ENCODE measurements around the gene SGCA. TPM values are rescaled to one million over a fixed set of nuclear protein-coding genes. Genes with fewer than 3 reads are reported as not detected.

The SGCA gene
- total and polyA plus RNA-seq, 2 of the 13 experiments (the other 11 are each of a cell fraction or from before 2014, with no cell fraction given): not detected

GRCh38 chr17:50185631-50186471 is 20.0 kb downstream of the SGCA start:
- Histone ChIP-seq H3K27ac (ENCODE audit: extremely low read length, insufficient read depth, low read length) (no peak overlapping the region), H3K36me3 (replicated peaks in 1 of 2; ENCODE audit: control insufficient read depth in 1 of 2, insufficient read depth in 2 of 2, low read length in 2 of 2) (no peaks in the 10 kb centered on the region), H3K79me2 (ENCODE audit: insufficient read depth, low read length) (no peaks in the 10 kb centered on the region), H4K20me1 (ENCODE audit: insufficient read depth, low read length) (no peaks in the 10 kb centered on the region), H3K4me2 (ENCODE audit: low read depth, low read length) (no peak overlapping the region), H2AFZ (ENCODE audit: low read length) (no peak overlapping the region), H3K9ac (ENCODE audit: insufficient read depth, low read depth, low read length) (no peak overlapping the region), H3K4me3 (replicated peaks in 1 of 3; ENCODE audit: insufficient read depth in 1 of 3, low read depth in 2 of 3, low read length in 3 of 3) (no peak overlapping the region), H3K27me3 (ENCODE audit: control insufficient read depth in 1 of 2, insufficient read depth in 2 of 2, low read length in 2 of 2) (peaks cover 24 to 75% of the 10 kb centered on the region in 2 experiments), H3K4me1 (ENCODE audit: insufficient read depth, low read length) (peaks cover 12% of the 10 kb centered on the region), H3K9me3 (ENCODE audit: low read length) (no peaks in the 10 kb centered on the region)
- no TSS peak for BruUV-seq (replicated peaks)
- in situ Hi-C loops (cut with HindIII; ENCODE audit: extremely low pct_ligation_motif_present, low pct_unique_long_range_greater_than_20kb): no loop called here
- TF ChIP-seq ZNF441 (CRISPR knock-in tag; IDR thresholded peaks at IDR 0.05; ENCODE audit: borderline replicate concordance): no peak
- TF ChIP-seq GLI4 (CRISPR knock-in tag; IDR thresholded peaks at IDR 0.05; ENCODE audit: borderline replicate concordance): no peak
- no peak for TF ChIP-seq ZNF224 (CRISPR knock-in tag; IDR thresholded peaks at IDR 0.05)
- TF ChIP-seq BORCS8-MEF2B (CRISPR knock-in tag; IDR thresholded peaks at IDR 0.05): no peak
- DNase-seq (ENCODE audit: low spot score): no peak
- CTCF ChIA-PET (ENCODE audit: low intra/inter-chr PET ratio, low total read pairs): no interaction called here
- 55% methylated on average over 26 of the region's 31 CpGs for WGBS (ENCODE audit: low lambda C conversion rate)
- ATAC-seq: no peak
- POLR2A ChIA-PET: no interaction called here
- FAIRE-seq: no peak
- intact Hi-C loops (cut with micrococcal nuclease; ENCODE audit: unreplicated experiment): no loop called here

- no peaks in the 10 kb centered on the region for H3K79me2 ChIP-seq (ENCODE audit: insufficient read depth, low read length)
- POLR2A ChIA-PET: no interaction called here
- no peak overlapping the region for H3K9ac ChIP-seq (ENCODE audit: insufficient read depth, low read depth, low read length)
- peaks cover 24 to 81% of the 10 kb centered on the region in 2 experiments for H3K27me3 ChIP-seq (ENCODE audit: control insufficient read depth in 1 of 2, insufficient read depth in 2 of 2, low read length in 2 of 2)
- intact Hi-C loops (cut with micrococcal nuclease; ENCODE audit: unreplicated experiment) (no loop called here), in situ Hi-C loops (cut with HindIII; ENCODE audit: extremely low pct_ligation_motif_present, low pct_unique_long_range_greater_than_20kb) (no loop called here)
- no TSS peak for BruUV-seq (replicated peaks)
- no peak overlapping the region for H3K4me2 ChIP-seq (ENCODE audit: low read depth, low read length)
- no peak overlapping the region for H3K4me3 ChIP-seq (replicated peaks in 1 of 3; ENCODE audit: insufficient read depth in 1 of 3, low read depth in 2 of 3, low read length in 3 of 3)
- no peaks in the 10 kb centered on the region for H3K36me3 ChIP-seq (replicated peaks in 1 of 2; ENCODE audit: control insufficient read depth in 1 of 2, insufficient read depth in 2 of 2, low read length in 2 of 2)
- no peak for ATAC-seq
- no peaks in the 10 kb centered on the region for H4K20me1 ChIP-seq (ENCODE audit: insufficient read depth, low read length)
- H3K27ac ChIP-seq (ENCODE audit: extremely low read length, insufficient read depth, low read length): no peak overlapping the region
- peaks cover 2% of the 10 kb centered on the region for H3K4me1 ChIP-seq (ENCODE audit: insufficient read depth, low read length)
- WGBS (ENCODE audit: low lambda C conversion rate): 41% methylated on average over 19 of the region's 24 CpGs
- H2AFZ ChIP-seq (ENCODE audit: low read length): no peak overlapping the region
- FAIRE-seq: no peak
- H3K9me3 ChIP-seq (ENCODE audit: low read length): no peaks in the 10 kb centered on the region
- DNase-seq (ENCODE audit: low spot score): no peak
- CTCF ChIA-PET (ENCODE audit: low intra/inter-chr PET ratio, low total read pairs): no interaction called here
- no peak for TF ChIP-seq RBAK (CRISPR knock-in tag; IDR thresholded peaks at IDR 0.05)
- TF ChIP-seq DNMT1 (CRISPR knock-in tag; IDR thresholded peaks at IDR 0.05): no peak
- TF ChIP-seq NR2F6 (IDR thresholded peaks at IDR 0.05): no peak
- TF ChIP-seq NR2F6 (CRISPR knock-in tag; IDR thresholded peaks at IDR 0.05): no peak
- TF ChIP-seq BRD4 (CRISPR knock-in tag; IDR thresholded peaks at IDR 0.05): no peak
- TF ChIP-seq MED8 (CRISPR knock-in tag; IDR thresholded peaks at IDR 0.05; ENCODE audit: insufficient replicate concordance): no peak
- no peak for TF ChIP-seq ZNF326 (CRISPR knock-in tag; IDR thresholded peaks at IDR 0.05; ENCODE audit: borderline replicate concordance)
- TF ChIP-seq ZNF639 (CRISPR knock-in tag; conservative IDR thresholded peaks at IDR 0.05): no peak
- no peak for TF ChIP-seq ZNF10 (CRISPR knock-in tag; IDR thresholded peaks at IDR 0.05; ENCODE audit: borderline replicate concordance, low read depth)
- TF ChIP-seq PTBP1 (IDR thresholded peaks at IDR 0.05; ENCODE audit: low read depth, low read length, poor library complexity, severe bottlenecking): no peak
- no peak for TF ChIP-seq ZNF530 (CRISPR knock-in tag; IDR thresholded peaks at IDR 0.05; ENCODE audit: low read depth)
- no peak for TF ChIP-seq ZNF124 (CRISPR knock-in tag; IDR thresholded peaks at IDR 0.05)
These were observed 21.0 kb downstream of the SGCA start for GRCh38 chr17:50186661-50187393.
